ENCODE results near the gene EEF1AKMT3.

- TF ChIP-seq POLR2AphosphoS5 (IDR thresholded peaks at IDR 0.05; ENCODE audit: low read depth) (no peak), CTCF (conservative IDR thresholded peaks at IDR 0.05; ENCODE audit: low read depth in 2 of 2) (peak; percentile 80 to 84), NANOG (IDR thresholded peaks at IDR 0.05; ENCODE audit: borderline replicate concordance) (no peak), EZH2phosphoT487 (IDR thresholded peaks at IDR 0.05; ENCODE audit: unreplicated experiment) (no peak), JUNB (IDR thresholded peaks at IDR 0.05; ENCODE audit: unreplicated experiment) (no peak), EZH2 (IDR thresholded peaks at IDR 0.05; ENCODE audit: low read depth, unreplicated experiment) (no peak), ZNF462 (CRISPR knock-in tag; IDR thresholded peaks at IDR 0.05) (no peak), CREB1 (CRISPR knock-in tag; IDR thresholded peaks at IDR 0.05; ENCODE audit: low read depth) (no peak), REST (IDR thresholded peaks at IDR 0.05; ENCODE audit: unreplicated experiment) (no peak)
These were observed 31.0 kb downstream of the EEF1AKMT3 start for GRCh38 chr12:57803319-57803893.
